Endothelial cell (in vitro differentiated cells): Measurements from ENCODE around the gene TBC1D22A. TPM values are rescaled to one million over a fixed set of nuclear protein-coding genes. Genes with fewer than 3 reads are reported as not detected.

Experiments used
- DNase-seq: peaks from one replicate; pipeline ENCODE4 v3.0.0; 2021; ENCODE audit warnings: low spot score
- H3K27ac Mint-ChIP-seq: one replicate; pipeline ENCODE4 v1.8.0; 2021; ENCODE audit warnings: mixed read lengths, inconsistent platforms; ENCODE audit not compliant: unreplicated experiment
- H3K27me3 Mint-ChIP-seq: one replicate; pipeline ENCODE4 v1.8.0; 2021; ENCODE audit warnings: mild to moderate bottlenecking, moderate library complexity, mixed read lengths, inconsistent platforms; ENCODE audit not compliant: unreplicated experiment
- H3K36me3 Mint-ChIP-seq: one replicate; pipeline ENCODE4 v1.8.0; 2021; ENCODE audit warnings: mild to moderate bottlenecking, low read depth, mixed read lengths, inconsistent platforms; ENCODE audit not compliant: unreplicated experiment
- H3K4me1 Mint-ChIP-seq: one replicate; pipeline ENCODE4 v1.8.0; 2021; ENCODE audit warnings: mild to moderate bottlenecking, mixed read lengths, inconsistent platforms; ENCODE audit not compliant: unreplicated experiment
- H3K4me3 Mint-ChIP-seq: one replicate; pipeline ENCODE4 v1.8.0; 2021; ENCODE audit warnings: mild to moderate bottlenecking, mixed read lengths, inconsistent platforms; ENCODE audit not compliant: unreplicated experiment
- H3K9me3 Mint-ChIP-seq: one replicate; pipeline ENCODE4 v1.8.0; 2021; ENCODE audit warnings: mixed read lengths, inconsistent platforms; ENCODE audit not compliant: unreplicated experiment
- total RNA-seq: library from RNA; stranded (reverse); fragmentation: NEBNext Ultra II Directional; extraction: Animal tissue kit (Norgen Biotek cat#: 25700); gene quantifications from one replicate; pipeline ENCODE4 v1.2.1, GENCODE V29; 2021; ENCODE audit not compliant: unreplicated experiment
- TF ChIP-seq, protein P1 (sequence below): fragments of 200-600 bp; sonication (generic); IDR thresholded peaks from one replicate; pipeline ENCODE4 v1.5.0; 2021; ENCODE audit warnings: antibody characterized with exemption; ENCODE audit not compliant: unreplicated experiment

The TBC1D22A gene
- total RNA-seq, 1 donor from 2014 or later: 25.3 TPM

DNA sequence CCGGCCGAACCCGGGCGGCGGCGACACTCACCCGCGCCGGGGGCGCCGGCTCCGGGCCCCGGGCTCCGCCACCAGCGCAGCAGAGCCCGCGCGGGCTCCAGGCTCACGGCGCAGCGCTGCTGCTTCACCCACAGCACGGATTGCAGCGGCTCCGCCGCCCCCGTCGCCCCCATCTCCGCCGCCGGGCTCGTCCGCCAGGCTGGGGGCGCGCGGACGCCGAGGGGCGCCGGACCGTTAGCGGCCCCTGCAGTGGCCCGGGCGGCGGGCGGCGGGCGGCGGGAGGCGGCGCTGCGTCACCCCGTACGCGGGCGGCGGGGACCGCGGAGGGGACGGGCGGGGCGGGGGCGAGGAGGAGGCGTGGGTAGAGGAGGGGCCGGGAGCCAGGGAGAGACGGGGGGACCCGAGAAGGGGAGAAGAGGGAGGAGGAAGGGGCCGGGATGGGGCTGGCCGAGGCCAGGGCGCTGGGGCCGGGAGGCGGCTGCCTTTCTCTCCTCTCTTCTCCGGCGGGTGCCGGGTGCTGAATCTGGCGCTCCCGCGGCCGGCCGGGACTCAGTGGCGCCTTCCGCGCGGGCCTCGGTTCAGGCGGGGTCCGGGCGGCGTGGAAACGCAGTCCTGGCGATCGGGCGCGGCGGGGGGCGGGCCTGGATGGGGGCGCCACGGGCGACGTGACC lies 24.3 kb upstream of the TBC1D22A start, which contains the start of gene CERK:
CERK (minus strand) TSS at position 277 of the 671 bp plus-strand sequence; CDS start at position 173, 104 bp downstream.
- H3K27me3 Mint-ChIP-seq: peaks cover 7% of the 10 kb centered on the region
- TF ChIP-seq, protein P1, sequence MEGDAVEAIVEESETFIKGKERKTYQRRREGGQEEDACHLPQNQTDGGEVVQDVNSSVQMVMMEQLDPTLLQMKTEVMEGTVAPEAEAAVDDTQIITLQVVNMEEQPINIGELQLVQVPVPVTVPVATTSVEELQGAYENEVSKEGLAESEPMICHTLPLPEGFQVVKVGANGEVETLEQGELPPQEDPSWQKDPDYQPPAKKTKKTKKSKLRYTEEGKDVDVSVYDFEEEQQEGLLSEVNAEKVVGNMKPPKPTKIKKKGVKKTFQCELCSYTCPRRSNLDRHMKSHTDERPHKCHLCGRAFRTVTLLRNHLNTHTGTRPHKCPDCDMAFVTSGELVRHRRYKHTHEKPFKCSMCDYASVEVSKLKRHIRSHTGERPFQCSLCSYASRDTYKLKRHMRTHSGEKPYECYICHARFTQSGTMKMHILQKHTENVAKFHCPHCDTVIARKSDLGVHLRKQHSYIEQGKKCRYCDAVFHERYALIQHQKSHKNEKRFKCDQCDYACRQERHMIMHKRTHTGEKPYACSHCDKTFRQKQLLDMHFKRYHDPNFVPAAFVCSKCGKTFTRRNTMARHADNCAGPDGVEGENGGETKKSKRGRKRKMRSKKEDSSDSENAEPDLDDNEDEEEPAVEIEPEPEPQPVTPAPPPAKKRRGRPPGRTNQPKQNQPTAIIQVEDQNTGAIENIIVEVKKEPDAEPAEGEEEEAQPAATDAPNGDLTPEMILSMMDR: no peak
- H3K9me3 Mint-ChIP-seq: no peaks in the 10 kb centered on the region
- peaks cover 3% of the 10 kb centered on the region for H3K36me3 Mint-ChIP-seq
- DNase-seq: peak; percentile 56
- H3K4me1 Mint-ChIP-seq: peaks cover 27% of the 10 kb centered on the region
- no peak within 1 kb of the TSS for H3K27ac Mint-ChIP-seq
- peak within 1 kb of the TSS; percentile 95 for H3K4me3 Mint-ChIP-seq

DNA sequence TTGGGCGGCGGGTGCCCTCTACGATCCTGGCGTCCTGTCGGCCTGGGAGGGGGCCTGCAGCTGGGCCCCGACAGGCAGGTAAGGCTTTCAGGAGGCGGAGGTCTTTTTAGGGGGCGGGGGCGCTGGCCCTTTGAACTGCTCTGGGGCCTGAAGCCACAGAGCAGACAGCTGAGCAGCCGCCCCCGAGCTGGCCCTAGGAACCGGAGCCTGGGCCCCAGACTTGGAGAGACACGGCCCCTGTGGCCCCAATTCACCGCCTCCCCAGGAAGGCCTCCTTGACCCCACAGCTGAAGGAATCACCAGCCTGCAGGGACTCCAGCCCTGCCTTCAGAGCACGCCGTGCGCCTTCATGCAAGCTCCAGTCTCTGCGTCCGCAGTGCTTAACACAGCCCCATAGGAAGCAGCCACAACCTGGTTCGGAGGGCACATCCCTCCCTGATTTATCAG lies 23.8 kb upstream of the TBC1D22A start:
- H3K36me3 Mint-ChIP-seq: peaks cover 3% of the 10 kb centered on the region
- no peak for DNase-seq

DNA sequence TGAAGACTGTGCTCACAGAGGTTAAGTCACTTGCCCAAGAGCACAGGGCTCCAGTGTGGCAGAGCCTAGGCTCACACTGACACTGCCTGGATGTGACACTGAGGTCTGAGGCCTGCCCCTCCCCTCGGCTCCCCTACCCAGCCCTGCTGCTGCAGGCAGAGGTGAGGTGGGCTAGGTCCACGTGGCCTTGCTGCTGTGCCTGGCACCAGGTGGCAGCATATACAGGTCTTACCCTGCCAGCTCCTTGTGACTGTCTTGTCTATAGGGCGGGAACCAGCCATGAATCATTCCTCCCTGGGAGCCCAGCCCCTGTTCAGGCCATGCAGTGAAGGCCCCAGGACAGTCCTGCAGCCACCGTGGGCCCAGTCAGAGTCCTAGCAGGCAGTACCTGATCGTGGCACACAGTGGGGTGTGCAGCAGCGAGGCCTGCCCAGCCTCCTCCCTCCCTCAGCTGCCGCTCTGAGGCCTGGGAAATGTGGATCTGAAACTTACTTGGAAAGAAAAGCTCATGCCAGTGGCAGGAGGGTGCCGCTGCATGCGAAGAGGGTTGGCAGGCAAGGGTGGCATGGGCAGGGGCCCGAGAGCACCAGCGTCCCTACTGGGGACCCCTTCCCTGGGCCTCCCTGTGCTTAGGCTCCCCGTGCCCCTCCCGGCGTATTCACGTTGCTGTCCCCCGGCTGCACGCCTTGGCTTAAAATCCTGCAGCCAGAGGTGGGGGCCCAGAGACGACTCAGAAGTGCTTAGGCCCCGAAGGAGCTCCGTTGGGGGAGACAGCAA lies 23.2 kb upstream of the TBC1D22A start:
- H3K9me3 Mint-ChIP-seq: no peaks in the 10 kb centered on the region
- DNase-seq: no peak
- TF ChIP-seq, protein P1: no peak
- peaks cover 27% of the 10 kb centered on the region for H3K4me1 Mint-ChIP-seq
- peaks cover 7% of the 10 kb centered on the region for H3K27me3 Mint-ChIP-seq
- no peak overlapping the region for H3K27ac Mint-ChIP-seq
- H3K36me3 Mint-ChIP-seq: peaks cover 3% of the 10 kb centered on the region
- H3K4me3 Mint-ChIP-seq: peak overlapping the region; percentile 91

More for the DNA sequence above, 23.8 kb upstream of the TBC1D22A start:
- TF ChIP-seq, protein P1: no peak
- H3K9me3 Mint-ChIP-seq: no peaks in the 10 kb centered on the region
- peak overlapping the region; percentile 91 for H3K4me3 Mint-ChIP-seq
- peaks cover 7% of the 10 kb centered on the region for H3K27me3 Mint-ChIP-seq
- peaks cover 27% of the 10 kb centered on the region for H3K4me1 Mint-ChIP-seq
- no peak overlapping the region for H3K27ac Mint-ChIP-seq

DNA sequence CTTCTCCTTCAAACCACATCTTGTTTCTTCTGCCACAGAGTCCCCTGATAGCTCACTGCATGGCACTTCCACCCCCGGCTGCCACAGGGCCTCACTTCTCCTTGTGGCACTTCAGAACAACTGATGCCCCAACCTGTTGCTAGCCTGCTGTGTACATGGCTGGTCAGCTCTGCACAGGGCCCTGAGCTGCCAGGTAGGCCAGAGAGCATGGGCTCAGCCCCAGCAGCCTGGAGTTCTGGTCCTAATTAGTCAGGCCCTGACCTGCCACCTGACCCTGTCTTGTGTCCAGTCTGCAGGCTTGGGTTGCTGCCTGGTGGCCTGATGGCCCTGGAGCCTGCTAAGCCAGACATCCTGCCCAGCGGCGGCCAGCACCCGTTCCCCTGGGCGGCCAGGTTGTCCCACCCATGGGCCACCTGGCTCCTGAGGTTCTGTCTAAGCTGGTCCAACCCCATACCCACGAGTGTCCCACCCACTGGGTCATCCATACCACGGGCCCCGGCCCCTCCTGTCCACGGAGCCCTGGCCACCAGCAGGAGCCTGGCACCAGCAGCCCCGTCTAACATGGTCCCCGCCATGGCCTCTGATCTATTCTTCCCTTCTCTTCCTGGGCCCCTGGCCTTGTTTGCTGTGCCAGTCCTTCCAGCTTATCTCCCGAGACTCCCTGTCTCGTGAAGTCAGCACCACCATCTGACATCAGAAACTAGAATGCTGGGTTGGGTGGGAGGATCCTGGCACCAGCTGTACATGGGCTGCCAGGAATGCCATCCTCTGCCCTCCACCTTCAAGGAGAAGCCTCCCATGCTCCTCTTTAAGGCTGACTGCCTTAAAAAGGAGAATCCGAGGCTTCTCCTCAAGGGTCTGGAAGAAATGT lies 21.3 kb upstream of the TBC1D22A start:
- Mint-ChIP-seq H3K27ac (no peak overlapping the region), H3K4me1 (peaks cover 10% of the 10 kb centered on the region), H3K9me3 (no peaks in the 10 kb centered on the region), H3K36me3 (peaks cover 3% of the 10 kb centered on the region), H3K4me3 (no peak overlapping the region), H3K27me3 (peaks cover 9% of the 10 kb centered on the region)
- DNase-seq: no peak
- TF ChIP-seq, protein P1: no peak
